Neural cell (in vitro differentiated cells): Measurements from ENCODE around the gene GLCE.

ENCODE experiments used
- CTCF ChIP-seq: fragments of 450-650 bp; IDR thresholded peaks from 2 replicates; pipeline ENCODE4 v1.5.1; 2014; ENCODE audit warnings: antibody characterized with exemption, mild to moderate bottlenecking, moderate library complexity; ENCODE audit not compliant: poor library complexity, severe bottlenecking
- EP300 ChIP-seq: fragments of 450-650 bp; conservative IDR thresholded peaks from 2 replicates; pipeline ENCODE4 v1.6.1; 2014; ENCODE audit warnings: antibody characterized with exemption, mild to moderate bottlenecking, moderate library complexity; ENCODE audit not compliant: poor library complexity, severe bottlenecking
- EZH2 ChIP-seq: fragments of 200-600, 300-800 bp; shearing (Covaris generic), sonication (generic); IDR thresholded peaks from 2 replicates; pipeline ENCODE4 v1.6.1; 2014; ENCODE audit warnings: antibody characterized with exemption, low read length, borderline replicate concordance, mild to moderate bottlenecking; ENCODE audit not compliant: insufficient read depth, poor library complexity, severe bottlenecking
- MXI1 ChIP-seq: fragments of 450-650 bp; conservative IDR thresholded peaks from 2 replicates; pipeline ENCODE4 v1.6.1; 2014; ENCODE audit warnings: antibody characterized with exemption, mild to moderate bottlenecking; ENCODE audit not compliant: poor library complexity, severe bottlenecking
- POLR2AphosphoS5 ChIP-seq: IDR thresholded peaks from 2 replicates; pipeline ENCODE4 v1.6.1; 2012
- RAD21 ChIP-seq: fragments of 450-650 bp; conservative IDR thresholded peaks from 2 replicates; pipeline ENCODE4 v1.6.1; 2014; ENCODE audit warnings: antibody characterized with exemption, mild to moderate bottlenecking, moderate library complexity
- REST ChIP-seq: IDR thresholded peaks from 2 replicates; pipeline ENCODE4 v1.6.1; 2012; ENCODE audit warnings: borderline replicate concordance
- SMC3 ChIP-seq: fragments of 450-650 bp; conservative IDR thresholded peaks from 2 replicates; pipeline ENCODE4 v1.6.1; 2014; ENCODE audit warnings: antibody characterized with exemption, mild to moderate bottlenecking, moderate library complexity; ENCODE audit not compliant: poor library complexity
- TAF1 ChIP-seq: IDR thresholded peaks from 2 replicates; pipeline ENCODE4 v1.6.1; 2012; ENCODE audit warnings: low read depth

- TF ChIP-seq TAF1 (no peak), CTCF (no peak), EZH2 (no peak), MXI1 (no peak), RAD21 (no peak), EP300 (no peak), POLR2AphosphoS5 (no peak), REST (no peak), SMC3 (no peak)
Measured at GRCh38 chr15:69146724-69147435, 13.6 kb upstream of the GLCE start.
